ENCODE data around the gene SORCS1. TPM values are rescaled to one million over a fixed set of nuclear protein-coding genes. Genes with fewer than 3 reads are reported as not detected.

SORCS1 gene
- total and polyA plus RNA-seq, 2 donors (not counting 1 experiment from before 2014, with no cell fraction given): not detected

- Histone ChIP-seq H3K79me2 (ENCODE audit: control insufficient read depth, insufficient read depth, low read length) (no peaks in the 10 kb centered on the region), H2AFZ (ENCODE audit: insufficient read depth, low read depth, low read length, poor library complexity, severe bottlenecking) (no peak overlapping the region), H3K9me3 (ENCODE audit: control extremely low read depth in 1 of 3, control insufficient read depth in 2 of 3, insufficient read depth in 1 of 3, low read length in 2 of 3) (peaks cover 0 to 6% (median 0%) of the 10 kb centered on the region in 3 donors), H3K4me2 (replicated peaks; ENCODE audit: low read depth, low read length, poor library complexity, severe bottlenecking) (no peak overlapping the region), H3K36me3 (replicated peaks in 1 of 2; ENCODE audit: control extremely low read depth in 1 of 2, control insufficient read depth in 1 of 2, extremely low read depth in 1 of 2, insufficient read depth in 2 of 2, low read length in 1 of 2) (no peaks in the 10 kb centered on the region), H3K27me3 (replicated peaks in 1 of 4; ENCODE audit: control extremely low read depth in 1 of 4, control insufficient read depth in 3 of 4, insufficient read depth in 4 of 4, low read length in 3 of 4) (peaks cover 0 to 20% (median 14%) of the 10 kb centered on the region in 4 experiments), H3K27ac (ENCODE audit: low read length in 2 of 2) (no peak overlapping the region), H3K4me1 (ENCODE audit: control insufficient read depth in 2 of 2, insufficient read depth in 2 of 2, low read length in 2 of 2) (no peaks in the 10 kb centered on the region), H4K20me1 (ENCODE audit: control insufficient read depth, insufficient read depth, low read length, poor library complexity, severe bottlenecking) (no peaks in the 10 kb centered on the region), H3K9ac (ENCODE audit: low read length) (no peak overlapping the region), H3K4me3 (ENCODE audit: control extremely low read depth in 1 of 5, extremely low read depth in 1 of 5, insufficient read depth in 1 of 5, low read depth in 2 of 5, low read length in 4 of 5) (no peak overlapping the region)
- Mint-ChIP-seq H3K9me3 (ENCODE audit: insufficient read depth) (peaks cover 4% of the 10 kb centered on the region), H3K27ac (no peak overlapping the region), H3K4me3 (no peak overlapping the region), H3K4me1 (peaks cover 2% of the 10 kb centered on the region), H3K27me3 (peaks cover 26% of the 10 kb centered on the region)
- intact Hi-C loops (cut with micrococcal nuclease): no loop called here
- ChIA-PET POLR2A (no interaction called here), CTCF (interaction anchor here (1.0 kb wide), 1 partner anchor 14 kb away, joined by 3 read pairs; no protein-coding TSS in a partner anchor)
- no peak for ATAC-seq (ENCODE audit: low read depth)
- DNase-seq: no peak
- no CpG with 5 or more reads among the region's 7 CpGs for WGBS (ENCODE audit: insufficient coverage)
- no peak for TF ChIP-seq EZH2 (IDR thresholded peaks at IDR 0.05; ENCODE audit: borderline replicate concordance, insufficient read depth, low read depth, low read length, poor library complexity, severe bottlenecking)
These were observed 1.2 kb downstream of the SORCS1 start for GRCh38 chr10:107163076-107163855.

DNA sequence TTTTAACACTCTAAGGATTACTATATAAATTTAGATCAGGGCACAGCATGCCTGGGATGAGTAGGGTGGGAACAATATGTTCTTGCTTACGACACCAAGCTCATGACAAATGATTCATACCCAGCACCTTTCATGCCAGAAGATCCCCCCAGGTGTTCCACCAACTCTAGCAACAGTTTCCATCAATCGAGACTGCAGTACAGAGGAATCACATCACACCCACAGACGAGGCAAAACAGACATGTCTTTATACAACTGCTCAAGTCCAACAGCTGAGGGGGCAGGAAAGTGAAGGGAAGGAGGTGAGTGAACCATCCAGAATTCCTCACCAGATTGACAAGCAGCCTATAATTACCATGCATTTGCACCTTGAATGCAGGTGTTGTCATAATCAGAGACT is 3.6 kb downstream of the SORCS1 start:
- Histone ChIP-seq H3K27ac (ENCODE audit: low read length in 2 of 2) (no peak overlapping the region), H3K9me3 (ENCODE audit: control extremely low read depth in 1 of 3, control insufficient read depth in 2 of 3, insufficient read depth in 1 of 3, low read length in 2 of 3) (peaks cover 0 to 6% (median 0%) of the 10 kb centered on the region in 3 donors), H4K20me1 (ENCODE audit: control insufficient read depth, insufficient read depth, low read length, poor library complexity, severe bottlenecking) (no peaks in the 10 kb centered on the region), H2AFZ (ENCODE audit: insufficient read depth, low read depth, low read length, poor library complexity, severe bottlenecking) (no peak overlapping the region), H3K27me3 (replicated peaks in 1 of 4; ENCODE audit: control extremely low read depth in 1 of 4, control insufficient read depth in 3 of 4, insufficient read depth in 4 of 4, low read length in 3 of 4) (peaks cover 0 to 20% (median 10%) of the 10 kb centered on the region in 4 experiments), H3K9ac (ENCODE audit: low read length) (no peak overlapping the region), H3K4me1 (ENCODE audit: control insufficient read depth in 2 of 2, insufficient read depth in 2 of 2, low read length in 2 of 2) (no peaks in the 10 kb centered on the region), H3K4me3 (ENCODE audit: control extremely low read depth in 1 of 5, extremely low read depth in 1 of 5, insufficient read depth in 1 of 5, low read depth in 2 of 5, low read length in 4 of 5) (no peak overlapping the region), H3K36me3 (replicated peaks in 1 of 2; ENCODE audit: control extremely low read depth in 1 of 2, control insufficient read depth in 1 of 2, extremely low read depth in 1 of 2, insufficient read depth in 2 of 2, low read length in 1 of 2) (no peaks in the 10 kb centered on the region), H3K4me2 (replicated peaks; ENCODE audit: low read depth, low read length, poor library complexity, severe bottlenecking) (no peak overlapping the region), H3K79me2 (ENCODE audit: control insufficient read depth, insufficient read depth, low read length) (no peaks in the 10 kb centered on the region)
- Mint-ChIP-seq H3K9me3 (ENCODE audit: insufficient read depth) (peaks cover 4% of the 10 kb centered on the region), H3K4me3 (no peak overlapping the region), H3K27me3 (peaks cover 20% of the 10 kb centered on the region), H3K27ac (no peak overlapping the region), H3K4me1 (peaks cover 2% of the 10 kb centered on the region)
- TF ChIP-seq EZH2 (IDR thresholded peaks at IDR 0.05; ENCODE audit: borderline replicate concordance, insufficient read depth, low read depth, low read length, poor library complexity, severe bottlenecking): no peak
- TF ChIP-seq, protein P1, sequence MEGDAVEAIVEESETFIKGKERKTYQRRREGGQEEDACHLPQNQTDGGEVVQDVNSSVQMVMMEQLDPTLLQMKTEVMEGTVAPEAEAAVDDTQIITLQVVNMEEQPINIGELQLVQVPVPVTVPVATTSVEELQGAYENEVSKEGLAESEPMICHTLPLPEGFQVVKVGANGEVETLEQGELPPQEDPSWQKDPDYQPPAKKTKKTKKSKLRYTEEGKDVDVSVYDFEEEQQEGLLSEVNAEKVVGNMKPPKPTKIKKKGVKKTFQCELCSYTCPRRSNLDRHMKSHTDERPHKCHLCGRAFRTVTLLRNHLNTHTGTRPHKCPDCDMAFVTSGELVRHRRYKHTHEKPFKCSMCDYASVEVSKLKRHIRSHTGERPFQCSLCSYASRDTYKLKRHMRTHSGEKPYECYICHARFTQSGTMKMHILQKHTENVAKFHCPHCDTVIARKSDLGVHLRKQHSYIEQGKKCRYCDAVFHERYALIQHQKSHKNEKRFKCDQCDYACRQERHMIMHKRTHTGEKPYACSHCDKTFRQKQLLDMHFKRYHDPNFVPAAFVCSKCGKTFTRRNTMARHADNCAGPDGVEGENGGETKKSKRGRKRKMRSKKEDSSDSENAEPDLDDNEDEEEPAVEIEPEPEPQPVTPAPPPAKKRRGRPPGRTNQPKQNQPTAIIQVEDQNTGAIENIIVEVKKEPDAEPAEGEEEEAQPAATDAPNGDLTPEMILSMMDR (IDR thresholded peaks at IDR 0.05): no peak
- DNase-seq: no peak
- intact Hi-C loops (cut with micrococcal nuclease): no loop called here
- no peak for ATAC-seq (ENCODE audit: low read depth)
- ChIA-PET CTCF (no interaction called here), POLR2A (no interaction called here)
- 35% methylated on average over 2 of the region's 3 CpGs for WGBS (ENCODE audit: insufficient coverage)
